Spleen (tissue), 11 donors: Measurements from ENCODE around the gene SLC18A3. TPM values are rescaled to one million over a fixed set of nuclear protein-coding genes. Genes with fewer than 3 reads are reported as not detected.

Source experiments
- DNase-seq: peaks from one replicate; pipeline ENCODE4 v3.0.0-alpha.2; 2020
- H3K27ac ChIP-seq, 8 donors: fragments of 200-600 bp; sonication (generic) in 7 of 8; 1 replicate in 4 of 8; 2 replicates in 4 of 8; pipeline versions ENCODE4 v1.5.0 to v1.8.0; 2016 to 2021; ENCODE audit warnings: inconsistent platforms in 4 of 8, mild to moderate bottlenecking in 4 of 8, moderate library complexity in 1 of 8
- H3K27me3 ChIP-seq, 7 donors: fragments of 200-600 bp; sonication (generic) in 6 of 7; replicated peaks in 1 of 7; 1 replicate in 4 of 7; 2 replicates in 3 of 7; pipeline versions ENCODE4 v1.5.0 to v1.8.0; 2016 to 2021; ENCODE audit warnings: inconsistent platforms in 3 of 7, mild to moderate bottlenecking in 1 of 7
- H3K36me3 ChIP-seq, 6 donors: fragments of 200-600 bp; sonication (generic) in 5 of 6; 1 replicate in 4 of 6; 2 replicates in 2 of 6; pipeline versions ENCODE4 v1.5.0 to v1.8.0; 2016 to 2021; ENCODE audit warnings: inconsistent platforms in 2 of 6
- H3K4me1 ChIP-seq, 6 donors: fragments of 200-600 bp; sonication (generic) in 5 of 6; 1 replicate in 3 of 6; 2 replicates in 3 of 6; pipeline versions ENCODE4 v1.5.0 to v1.8.0; 2016 to 2021; ENCODE audit warnings: inconsistent platforms in 3 of 6
- H3K4me3 ChIP-seq, 8 donors: fragments of 200-600 bp; sonication (generic) in 7 of 8; 1 replicate in 4 of 8; 2 replicates in 4 of 8; pipeline versions ENCODE4 v1.5.0 to v1.8.0; 2016 to 2021; ENCODE audit warnings: inconsistent platforms in 4 of 8, mild to moderate bottlenecking in 4 of 8, moderate library complexity in 2 of 8
- H3K9me3 ChIP-seq, 8 donors: fragments of 200-600 bp; sonication (generic) in 7 of 8; 1 replicate in 4 of 8; 2 replicates in 4 of 8; pipeline versions ENCODE4 v1.5.0 to v1.8.0; 2016 to 2021; ENCODE audit warnings: inconsistent platforms in 4 of 8
- CTCF ChIP-seq, 11 experiments: fragments of 200-600 bp in 7 of 11; fragments of 450-650 bp in 4 of 11; sonication (generic) in 4 of 11; IDR thresholded peaks in 8 of 11; conservative IDR thresholded peaks in 3 of 11; 1 replicate in 7 of 11; 2 replicates in 4 of 11; pipeline versions ENCODE4 v1.4.0 to v1.8.0; 2016 to 2021; ENCODE audit warnings: antibody characterized with exemption in 11 of 11, inconsistent platforms in 4 of 11, mild to moderate bottlenecking in 1 of 11
- POLR2A ChIP-seq, 3 donors: fragments of 450-650 bp; IDR thresholded peaks; one replicate each; pipeline ENCODE4 v1.5.1; 2017; ENCODE audit warnings: antibody characterized with exemption in 3 of 3, mild to moderate bottlenecking in 1 of 3
- POLR2AphosphoS5 ChIP-seq, 3 donors: sonication (generic); formaldehyde crosslinking; IDR thresholded peaks; one replicate each; pipeline ENCODE4 v1.5.1; 2017; ENCODE audit warnings: antibody characterized with exemption in 3 of 3
- WGBS, 5 donors: extraction: QIAGEN DNeasy Blood & Tissue Kit in 3 of 5; methylation state at CpG; one replicate each; pipeline versions ENCODE4 v1.1.5 to v1.1.7; 2013 to 2018; 5-methylcytosine and 5-hydroxymethylcytosine counted together
- intact Hi-C: fragments of 100-400 bp; cut with DNase I; formaldehyde crosslinking; loops from one replicate; pipeline ENCODE4 v1.15.0; 2023; ENCODE audit warnings: low total_unique reads
- polyA plus RNA-seq, 3 donors: library from polyadenylated mRNA; stranded (reverse); fragments of 200-250 nt; gene quantifications; one replicate each; pipeline ENCODE4 v1.2.1, GENCODE V29; 2013
- total RNA-seq, 7 donors: library from RNA; depleted of rRNA in 3 of 7; stranded (reverse); fragments of >200 nt in 3 of 7; fragmentation: NEBNext Ultra II Directional in 4 of 7; extraction: Animal tissue kit (Norgen Biotek cat#: 25700) in 4 of 7; gene quantifications; one replicate each; pipeline versions ENCODE4 v1.1.0 to v1.2.1, GENCODE V29; 2016 to 2021
- donor health status: healthy with polysubstance abuse.
- donor health status: DM: no; HTN: no; CAD: no; lungs with moderate emphysema.
- donor health status: DM: no; HTN: no; CAD: no.
- donor health status: Bipolar disorder and iron deficiency.
- donor health status: healthy.
- donor health status: DM: no; HTN: no; CAD: no.
- donor health status: DM: yes; HTN: yes; CAD: no.

Gene SLC18A3
- total and polyA plus RNA-seq, 10 donors, result not detected

- Histone ChIP-seq H3K27ac (no peak overlapping the region), H3K9me3 (peaks cover 0 to 6% (median 5%) of the 10 kb centered on the region in 8 donors), H3K4me3 (no peak overlapping the region), H3K27me3 (peaks cover 0 to 69% (median 0%) of the 10 kb centered on the region in 7 donors), H3K36me3 (no peaks in the 10 kb centered on the region), H3K4me1 (peaks cover 0 to 8% (median 3%) of the 10 kb centered on the region in 6 donors)
- TF ChIP-seq POLR2A (IDR thresholded peaks at IDR 0.05) (no peak), CTCF (IDR thresholded peaks at IDR 0.05 in 8 of 11, conservative IDR thresholded peaks at IDR 0.05 in 3 of 11) (no peak), POLR2AphosphoS5 (IDR thresholded peaks at IDR 0.05) (no peak)
- DNase-seq, result no peak
- intact Hi-C loops, result no loop called here
- WGBS, 5 donors, result 63 to 84% (median 80%) methylated on average over 7 to 11 of the region's 11 CpGs
These were observed 43.3 kb downstream of the SLC18A3 start for GRCh38 chr10:49653273-49653929.

GRCh38 chr10:49654036-49654693 lies 44.1 kb downstream of the SLC18A3 start:
- TF ChIP-seq POLR2A (IDR thresholded peaks at IDR 0.05) (no peak), CTCF (IDR thresholded peaks at IDR 0.05 in 8 of 11, conservative IDR thresholded peaks at IDR 0.05 in 3 of 11) (no peak), POLR2AphosphoS5 (IDR thresholded peaks at IDR 0.05) (no peak)
- Histone ChIP-seq H3K4me3 (no peak overlapping the region), H3K27ac (no peak overlapping the region), H3K27me3 (peaks cover 0 to 64% (median 0%) of the 10 kb centered on the region in 7 donors), H3K36me3 (no peaks in the 10 kb centered on the region), H3K9me3 (peaks cover 0 to 14% (median 13%) of the 10 kb centered on the region in 8 donors), H3K4me1 (peaks cover 0 to 6% (median 2%) of the 10 kb centered on the region in 6 donors)
- DNase-seq, result no peak
- intact Hi-C loops, result no loop called here
- 49 to 71% (median 56%) methylated on average over 5 of the region's 5 CpGs for whole genome bisulfite sequencing, 5 donors

GRCh38 chr10:49655099-49655498 lies 45.0 kb downstream of the SLC18A3 start:
- TF ChIP-seq POLR2A (IDR thresholded peaks at IDR 0.05), result no peak
- TF ChIP-seq POLR2AphosphoS5 (IDR thresholded peaks at IDR 0.05), result no peak
- no peak for TF ChIP-seq CTCF (IDR thresholded peaks at IDR 0.05 in 8 of 11, conservative IDR thresholded peaks at IDR 0.05 in 3 of 11)
- no peak for DNase-seq
- 71 to 77% (median 74%) methylated on average over 15 to 18 of the region's 18 CpGs for WGBS, 5 donors
- Histone ChIP-seq H3K27me3 (peaks cover 0 to 56% (median 0%) of the 10 kb centered on the region in 7 donors), H3K4me1 (no peaks in the 10 kb centered on the region), H3K4me3 (no peak overlapping the region), H3K9me3 (peaks cover 0 to 23% (median 22%) of the 10 kb centered on the region in 8 donors), H3K27ac (no peak overlapping the region), H3K36me3 (no peaks in the 10 kb centered on the region)
- intact Hi-C loops, result no loop called here

- Histone ChIP-seq H3K27ac (no peak overlapping the region), H3K4me3 (no peak overlapping the region), H3K4me1 (no peaks in the 10 kb centered on the region), H3K9me3 (peaks cover 0 to 27% (median 24%) of the 10 kb centered on the region in 8 donors), H3K36me3 (no peaks in the 10 kb centered on the region), H3K27me3 (peaks cover 0 to 45% (median 0%) of the 10 kb centered on the region in 7 donors)
- TF ChIP-seq POLR2A (IDR thresholded peaks at IDR 0.05) (no peak), CTCF (IDR thresholded peaks at IDR 0.05 in 8 of 11, conservative IDR thresholded peaks at IDR 0.05 in 3 of 11) (no peak), POLR2AphosphoS5 (IDR thresholded peaks at IDR 0.05) (no peak)
- 78 to 82% (median 80%) methylated on average over 9 of the region's 9 CpGs for WGBS, 5 donors
- intact Hi-C loops, result no loop called here
- DNase-seq, result no peak
These were observed 46.9 kb downstream of the SLC18A3 start for GRCh38 chr10:49656845-49657493.
